GM12878 (cell line): ENCODE measurements around the gene TCF15.

ENCODE experiments used
- CTCF ChIP-seq, 3 experiments: IDR thresholded peaks in 2 of 3; conservative IDR thresholded peaks in 1 of 3; 2 replicates each; pipeline ENCODE4 v1.5.1; 2011; ENCODE audit warnings: low read depth in 3 of 3, low read length in 3 of 3, mild to moderate bottlenecking in 3 of 3, control low read depth in 2 of 3, moderate library complexity in 2 of 3, inconsistent platforms in 1 of 3, mixed read lengths in 1 of 3; ENCODE audit not compliant: control insufficient read depth in 2 of 3, insufficient read depth in 1 of 3; ENCODE audit errors: extremely low read depth in 1 of 3
- DPF2 ChIP-seq: fragments of 450-650 bp; IDR thresholded peaks from 2 replicates; pipeline ENCODE4 v1.6.1; 2017; ENCODE audit warnings: mild to moderate bottlenecking
- TF ChIP-seq, protein P1 (sequence below): fragments of 450-650 bp; IDR thresholded peaks from 2 replicates; pipeline ENCODE4 v1.6.1; 2014; ENCODE audit warnings: mild to moderate bottlenecking

GRCh38 chr20:652615-653109 lies 42.6 kb upstream of the TCF15 start:
- TF ChIP-seq, protein P1, sequence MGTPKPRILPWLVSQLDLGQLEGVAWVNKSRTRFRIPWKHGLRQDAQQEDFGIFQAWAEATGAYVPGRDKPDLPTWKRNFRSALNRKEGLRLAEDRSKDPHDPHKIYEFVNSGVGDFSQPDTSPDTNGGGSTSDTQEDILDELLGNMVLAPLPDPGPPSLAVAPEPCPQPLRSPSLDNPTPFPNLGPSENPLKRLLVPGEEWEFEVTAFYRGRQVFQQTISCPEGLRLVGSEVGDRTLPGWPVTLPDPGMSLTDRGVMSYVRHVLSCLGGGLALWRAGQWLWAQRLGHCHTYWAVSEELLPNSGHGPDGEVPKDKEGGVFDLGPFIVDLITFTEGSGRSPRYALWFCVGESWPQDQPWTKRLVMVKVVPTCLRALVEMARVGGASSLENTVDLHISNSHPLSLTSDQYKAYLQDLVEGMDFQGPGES = no peak
- TF ChIP-seq CTCF (IDR thresholded peaks at IDR 0.05 in 2 of 3, conservative IDR thresholded peaks at IDR 0.05 in 1 of 3; ENCODE audit: control insufficient read depth in 2 of 3, extremely low read depth in 1 of 3, insufficient read depth in 1 of 3, low read depth in 3 of 3, low read length in 3 of 3) = no peak
- TF ChIP-seq DPF2 = no peak
